Measurements from ENCODE around the gene ST6GALNAC2.
"Not testable (repeated sequence)": the region's sequence is repeated elsewhere in the genome, so short reads cannot be mapped to it uniquely, and the experiment has no call there.

The ST6GALNAC2 gene

DNA sequence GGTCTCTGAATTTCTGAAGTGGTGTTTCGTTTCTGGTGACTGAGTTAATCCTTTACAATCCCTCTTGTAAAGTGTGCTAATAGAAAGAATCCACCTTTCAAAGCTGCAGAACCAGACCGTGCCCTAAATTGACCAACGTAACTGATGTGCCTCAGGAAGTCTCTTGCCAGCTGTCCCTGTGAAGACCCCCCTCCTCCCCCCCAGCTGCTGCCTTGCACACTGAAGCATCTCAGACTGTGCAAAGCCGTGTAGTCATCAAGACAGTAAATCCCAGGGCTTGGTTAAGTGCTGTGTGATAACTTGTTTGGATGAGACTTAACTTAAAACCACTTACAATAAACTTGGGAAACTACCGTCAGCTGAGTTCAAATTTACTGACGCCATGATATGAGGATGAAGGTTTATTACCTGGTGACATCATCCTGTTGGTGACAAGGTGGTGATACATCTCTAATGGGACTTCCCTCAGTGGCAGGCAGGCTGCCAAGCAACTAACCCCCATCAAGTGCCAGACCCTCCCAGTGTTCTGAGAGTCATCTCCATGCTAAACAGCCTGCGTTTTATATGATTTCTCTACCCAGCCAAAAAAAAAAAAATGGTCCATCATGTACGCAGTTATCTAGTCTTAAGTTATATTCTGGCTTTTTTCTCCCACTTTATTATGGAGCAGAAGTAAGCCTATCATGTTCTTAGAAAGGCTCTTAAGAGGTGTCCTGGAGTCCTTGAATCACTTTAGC, 20.5 kb downstream of the ST6GALNAC2 start (continued):
- TF ChIP-seq ZNF654 (tag by site-specific recombination; IDR thresholded peaks at IDR 0.05; ENCODE audit: low read depth): peak; percentile 12; the same call in 1 of the 2 replicates
- peak; percentile 98 for TF ChIP-seq ZBTB21 (tag by site-specific recombination; IDR thresholded peaks at IDR 0.05)
- peak; percentile 74 for TF ChIP-seq ZNF398 (tag by site-specific recombination; IDR thresholded peaks at IDR 0.05)
- 0 out of 2 replicates have a peak, but pooled peaks have one; percentile 47 for TF ChIP-seq ZSCAN23 (tag by site-specific recombination; IDR thresholded peaks at IDR 0.05)
- TF ChIP-seq ZNF629 (tag by site-specific recombination; IDR thresholded peaks at IDR 0.05): peak; percentile 99
- TF ChIP-seq ZBTB1 (tag by site-specific recombination; IDR thresholded peaks at IDR 0.05): 0 out of 2 replicates have a peak, but pooled peaks have one; percentile 30
- peak; percentile 74 for TF ChIP-seq GLIS1 (tag by site-specific recombination; IDR thresholded peaks at IDR 0.05)
- TF ChIP-seq ZFP37 (tag by site-specific recombination; IDR thresholded peaks at IDR 0.05): 0 out of 2 replicates have a peak, but pooled peaks have one; percentile 51
- TF ChIP-seq IKZF3 (tag by site-specific recombination; IDR thresholded peaks at IDR 0.05): peak; percentile 58; the same call in 1 of the 2 replicates
- peak; percentile 90 for TF ChIP-seq HIC1 (tag by site-specific recombination; IDR thresholded peaks at IDR 0.05)
- TF ChIP-seq, protein P1, sequence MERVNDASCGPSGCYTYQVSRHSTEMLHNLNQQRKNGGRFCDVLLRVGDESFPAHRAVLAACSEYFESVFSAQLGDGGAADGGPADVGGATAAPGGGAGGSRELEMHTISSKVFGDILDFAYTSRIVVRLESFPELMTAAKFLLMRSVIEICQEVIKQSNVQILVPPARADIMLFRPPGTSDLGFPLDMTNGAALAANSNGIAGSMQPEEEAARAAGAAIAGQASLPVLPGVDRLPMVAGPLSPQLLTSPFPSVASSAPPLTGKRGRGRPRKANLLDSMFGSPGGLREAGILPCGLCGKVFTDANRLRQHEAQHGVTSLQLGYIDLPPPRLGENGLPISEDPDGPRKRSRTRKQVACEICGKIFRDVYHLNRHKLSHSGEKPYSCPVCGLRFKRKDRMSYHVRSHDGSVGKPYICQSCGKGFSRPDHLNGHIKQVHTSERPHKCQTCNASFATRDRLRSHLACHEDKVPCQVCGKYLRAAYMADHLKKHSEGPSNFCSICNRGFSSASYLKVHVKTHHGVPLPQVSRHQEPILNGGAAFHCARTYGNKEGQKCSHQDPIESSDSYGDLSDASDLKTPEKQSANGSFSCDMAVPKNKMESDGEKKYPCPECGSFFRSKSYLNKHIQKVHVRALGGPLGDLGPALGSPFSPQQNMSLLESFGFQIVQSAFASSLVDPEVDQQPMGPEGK (tag by site-specific recombination; IDR thresholded peaks at IDR 0.05): peak; percentile 65
- TF ChIP-seq PRDM10 (tag by site-specific recombination; IDR thresholded peaks at IDR 0.05): peak; percentile 60
- TF ChIP-seq ZNF561 (tag by site-specific recombination; IDR thresholded peaks at IDR 0.05; ENCODE audit: borderline replicate concordance): 0 out of 2 replicates have a peak, but pooled peaks have one; percentile 25
- TF ChIP-seq ZNF558 (tag by site-specific recombination; IDR thresholded peaks at IDR 0.05): peak; percentile 65; the same call in 1 of the 2 replicates
- peak; percentile 74 for TF ChIP-seq BCL11A (tag by site-specific recombination; IDR thresholded peaks at IDR 0.05; ENCODE audit: low read depth)
- peak; percentile 68 for TF ChIP-seq FEZF1 (tag by site-specific recombination; IDR thresholded peaks at IDR 0.05)
- peak; percentile 80 for TF ChIP-seq ZNF843 (tag by site-specific recombination; IDR thresholded peaks at IDR 0.05)
- 0 out of 2 replicates have a peak, but pooled peaks have one; percentile 22 for TF ChIP-seq ZNF837 (tag by site-specific recombination; IDR thresholded peaks at IDR 0.05)
- TF ChIP-seq, protein P2, sequence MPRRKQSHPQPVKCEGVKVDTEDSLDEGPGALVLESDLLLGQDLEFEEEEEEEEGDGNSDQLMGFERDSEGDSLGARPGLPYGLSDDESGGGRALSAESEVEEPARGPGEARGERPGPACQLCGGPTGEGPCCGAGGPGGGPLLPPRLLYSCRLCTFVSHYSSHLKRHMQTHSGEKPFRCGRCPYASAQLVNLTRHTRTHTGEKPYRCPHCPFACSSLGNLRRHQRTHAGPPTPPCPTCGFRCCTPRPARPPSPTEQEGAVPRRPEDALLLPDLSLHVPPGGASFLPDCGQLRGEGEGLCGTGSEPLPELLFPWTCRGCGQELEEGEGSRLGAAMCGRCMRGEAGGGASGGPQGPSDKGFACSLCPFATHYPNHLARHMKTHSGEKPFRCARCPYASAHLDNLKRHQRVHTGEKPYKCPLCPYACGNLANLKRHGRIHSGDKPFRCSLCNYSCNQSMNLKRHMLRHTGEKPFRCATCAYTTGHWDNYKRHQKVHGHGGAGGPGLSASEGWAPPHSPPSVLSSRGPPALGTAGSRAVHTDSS (tag by site-specific recombination; IDR thresholded peaks at IDR 0.05): peak; percentile 78
- peak; percentile 97 for TF ChIP-seq ZNF600 (tag by site-specific recombination; IDR thresholded peaks at IDR 0.05)
- TF ChIP-seq ZNF76 (tag by site-specific recombination; IDR thresholded peaks at IDR 0.05; ENCODE audit: borderline replicate concordance, low read depth): peak; percentile 55; the same call in 1 of the 2 replicates
- TF ChIP-seq GLIS2 (tag by site-specific recombination; IDR thresholded peaks at IDR 0.05): peak; percentile 72
- peak; percentile 83 for TF ChIP-seq ZNF24 (tag by site-specific recombination; IDR thresholded peaks at IDR 0.05)

DNA sequence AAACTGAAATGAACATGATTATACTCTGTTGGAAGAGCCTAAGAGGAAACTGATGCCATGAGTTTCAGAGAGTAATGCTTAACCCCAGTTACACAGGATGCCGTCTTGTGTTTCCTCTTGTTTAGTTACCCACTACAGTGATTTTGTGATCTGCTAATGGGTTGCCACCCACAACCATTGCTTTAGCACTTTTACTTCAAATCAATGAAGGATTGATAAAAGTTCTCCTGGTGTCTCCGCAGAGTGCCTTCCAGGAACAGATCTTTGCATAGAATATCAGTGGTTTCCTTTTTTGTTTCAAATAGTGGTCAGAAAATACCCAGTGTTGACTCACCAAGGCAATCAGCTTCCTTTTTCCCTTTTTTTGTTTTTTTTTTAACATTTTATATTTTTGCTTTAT, 22.3 kb downstream of the ST6GALNAC2 start:
- H3K27ac ChIP-seq (ENCODE audit: extremely low read depth, low read depth, low read length); H3K4me3 ChIP-seq (ENCODE audit: low read depth, low read length); H3K9me3 ChIP-seq (ENCODE audit: control insufficient read depth, insufficient read depth, low read depth, low read length): not testable (repeated sequence)
- H3K4me1 ChIP-seq (ENCODE audit: control insufficient read depth, insufficient read depth, low read length): peaks cover 18% of the 10 kb centered on the region
- ChIA-PET POLR2A (interaction anchor here (0.6 to 0.7 kb wide), 2 partner anchors 23 to 583 kb away, joined by 3 read pairs; no protein-coding TSS in a partner anchor), CTCF (interaction anchor here (0.7 to 7.4 kb wide), 3 partner anchors 38 to 119 kb away, joined by 4 to 69 read pairs (median 7); no protein-coding TSS in a partner anchor)
- H3K36me3 ChIP-seq (ENCODE audit: control insufficient read depth in 2 of 2, insufficient read depth in 1 of 2, low read length in 2 of 2): peaks cover 46 to 90% of the 10 kb centered on the region in 2 experiments
